Activated B cell treated with CpG ODN at 0.5 μM for 24 hours (primary cell): ENCODE results near the gene CEP70. TPM values are rescaled to one million over a fixed set of nuclear protein-coding genes. Genes with fewer than 3 reads are reported as not detected.

Source experiments
- ATAC-seq: fragments of 200-7000 bp; cut with Tn5 transposase; one replicate; pipeline ENCODE4 v1.10.0; 2021; ENCODE audit warnings: low read depth, mild to moderate bottlenecking, moderate library complexity
- CTCF ChIA-PET: fragments of 350-600 bp; sonication (Branson Sonifier 250); formaldehyde crosslinking; loops from one replicate; lab custom pipeline; 2021; ENCODE audit warnings: antibody characterized with exemption; lab: Charles Lee
- POLR2A ChIA-PET: fragments of 350-600 bp; sonication (Branson Sonifier 250); formaldehyde crosslinking; loops from one replicate; lab custom pipeline; 2021; ENCODE audit warnings: antibody characterized with exemption; lab: Charles Lee
- DNase-seq: peaks from one replicate; pipeline ENCODE4 v3.0.0; 2022
- H3K27ac Mint-ChIP-seq: one replicate; pipeline ENCODE4 v1.8.0; 2020; ENCODE audit warnings: mixed read lengths
- H3K27me3 Mint-ChIP-seq: one replicate; pipeline ENCODE4 v1.8.0; 2021; ENCODE audit warnings: mixed read lengths
- H3K36me3 Mint-ChIP-seq: one replicate; pipeline ENCODE4 v1.8.0; 2021; ENCODE audit warnings: low read depth, mixed read lengths
- H3K4me1 Mint-ChIP-seq: one replicate; pipeline ENCODE4 v1.8.0; 2021; ENCODE audit warnings: mixed read lengths
- H3K4me3 Mint-ChIP-seq: one replicate; pipeline ENCODE4 v1.8.0; 2020; ENCODE audit warnings: mild to moderate bottlenecking, mixed read lengths
- H3K9me3 Mint-ChIP-seq: one replicate; pipeline ENCODE4 v1.8.0; 2020; ENCODE audit warnings: mixed read lengths
- CTCF ChIP-seq: fragments of 200-600 bp; IDR thresholded peaks from one replicate; pipeline ENCODE4 v1.8.0; 2022; ENCODE audit warnings: antibody characterized with exemption, mild to moderate bottlenecking
- intact Hi-C: fragments of 100-400 bp; cut with micrococcal nuclease; formaldehyde crosslinking; loops from one replicate; pipeline ENCODE4 v1.15.1; 2024
- total RNA-seq: library from RNA; stranded (reverse); gene quantifications from 2 replicates; pipeline ENCODE4 v1.2.3, GENCODE V29; 2022

The CEP70 gene
- total RNA-seq, 1 donor from 2014 or later = 11.0 TPM

- intact Hi-C loops = no loop called here
These were observed 35.5 kb upstream of the CEP70 start for GRCh38 chr3:138629526-138629925.

GRCh38 chr3:138625707-138626365 is 31.8 kb upstream of the CEP70 start:
- ATAC-seq (no peak), DNase-seq (no peak)
- H3K27ac Mint-ChIP-seq = no peak overlapping the region
- H3K36me3 Mint-ChIP-seq = peaks cover 35% of the 10 kb centered on the region
- POLR2A ChIA-PET = no interaction called here
- no peaks in the 10 kb centered on the region for H3K4me1 Mint-ChIP-seq
- no peak overlapping the region for H3K4me3 Mint-ChIP-seq
- no peak for TF ChIP-seq CTCF
- no peaks in the 10 kb centered on the region for H3K27me3 Mint-ChIP-seq
- intact Hi-C loops = no loop called here
- CTCF ChIA-PET = interaction anchor here (1.7 kb wide), 1 partner anchor 289 kb away, joined by 4 read pairs; no protein-coding TSS in a partner anchor
- no peaks in the 10 kb centered on the region for H3K9me3 Mint-ChIP-seq

More at GRCh38 chr3:138629526-138629925, 35.5 kb upstream of the CEP70 start:
- H3K36me3 Mint-ChIP-seq = peaks cover 41% of the 10 kb centered on the region
- no peaks in the 10 kb centered on the region for H3K9me3 Mint-ChIP-seq
- POLR2A ChIA-PET = no interaction called here
- no peak overlapping the region for H3K4me3 Mint-ChIP-seq
- no peak for ATAC-seq
- CTCF ChIA-PET = no interaction called here
- no peak for TF ChIP-seq CTCF
- H3K4me1 Mint-ChIP-seq = no peaks in the 10 kb centered on the region
- no peaks in the 10 kb centered on the region for H3K27me3 Mint-ChIP-seq
- no peak for DNase-seq
- H3K27ac Mint-ChIP-seq = no peak overlapping the region

- Mint-ChIP-seq H3K4me3 (no peak overlapping the region), H3K9me3 (no peaks in the 10 kb centered on the region), H3K27me3 (no peaks in the 10 kb centered on the region), H3K36me3 (peaks cover 28% of the 10 kb centered on the region), H3K27ac (no peak overlapping the region), H3K4me1 (no peaks in the 10 kb centered on the region)
- ChIA-PET CTCF (no interaction called here), POLR2A (no interaction called here)
- ATAC-seq (no peak), DNase-seq (no peak)
- intact Hi-C loops = no loop called here
- no peak for TF ChIP-seq CTCF
These were observed 30.5 kb upstream of the CEP70 start for GRCh38 chr3:138624518-138624917.

GRCh38 chr3:138620431-138620830 is 26.4 kb upstream of the CEP70 start:
- intact Hi-C loops = no loop called here
- TF ChIP-seq CTCF = no peak
- no peak for ATAC-seq
- no peaks in the 10 kb centered on the region for H3K4me1 Mint-ChIP-seq
- H3K27me3 Mint-ChIP-seq = no peaks in the 10 kb centered on the region
- no peaks in the 10 kb centered on the region for H3K9me3 Mint-ChIP-seq
- ChIA-PET CTCF (no interaction called here), POLR2A (no interaction called here)
- H3K27ac Mint-ChIP-seq = no peak overlapping the region
- no peak overlapping the region for H3K4me3 Mint-ChIP-seq
- DNase-seq = no peak
- peaks cover 11% of the 10 kb centered on the region for H3K36me3 Mint-ChIP-seq

- DNase-seq (no peak), ATAC-seq (no peak)
- POLR2A ChIA-PET = no interaction called here
- no peaks in the 10 kb centered on the region for H3K27me3 Mint-ChIP-seq
- no peak overlapping the region for H3K4me3 Mint-ChIP-seq
- no peak for TF ChIP-seq CTCF
- no peak overlapping the region for H3K27ac Mint-ChIP-seq
- intact Hi-C loops = no loop called here
- no peaks in the 10 kb centered on the region for H3K9me3 Mint-ChIP-seq
- H3K36me3 Mint-ChIP-seq = no peaks in the 10 kb centered on the region
- peaks cover 9% of the 10 kb centered on the region for H3K4me1 Mint-ChIP-seq
- CTCF ChIA-PET = no interaction called here
These were observed 21.4 kb upstream of the CEP70 start for GRCh38 chr3:138615462-138615861.
